ENCODE results near the gene RPS14. TPM values are rescaled to one million over a fixed set of nuclear protein-coding genes. Genes with fewer than 3 reads are reported as not detected.
A peak's percentile ranks its signal among the peaks of the same experiment; 100 is the strongest.

Gene RPS14
- total and polyA plus RNA-seq, 2 of the 8 experiments (the other 6 are each of a cell fraction or from before 2014, with no cell fraction given): 2,548 to 6,423 TPM

GRCh38 chr5:150441813-150442698, 7.5 kb downstream of the RPS14 start:
- WGBS, 2 experiments (ENCODE audit: extremely low coverage in 1 of 2, insufficient coverage in 1 of 2, insufficient read length in 1 of 2, insufficient replicate concordance in 2 of 2, low coverage in 1 of 2, low lambda C conversion rate in 2 of 2, missing lambda C conversion rate in 1 of 2): 65% methylated on average over 16 of the region's 18 CpGs; no CpG with 5 or more reads in 1 of the 2 experiments
- TF ChIP-seq SRF (IDR thresholded peaks at IDR 0.05; ENCODE audit: low read depth, low read length) (no peak), JUND (IDR thresholded peaks at IDR 0.05; ENCODE audit: low read length) (no peak), TEAD4 (IDR thresholded peaks at IDR 0.05; ENCODE audit: low read depth, low read length) (no peak), GABPA (IDR thresholded peaks at IDR 0.05; ENCODE audit: borderline replicate concordance, insufficient read depth, low read length) (no peak), TBP (IDR thresholded peaks at IDR 0.05; ENCODE audit: low read depth, low read length) (0 out of 2 replicates have a peak, but pooled peaks have one; percentile 26), POLR2A (IDR thresholded peaks at IDR 0.05; ENCODE audit: control extremely low read depth in 1 of 2, low read depth in 2 of 2, low read length in 2 of 2) (peak in 1 of 2 experiments; percentile 60; a peak in 2 of 3 replicates)
- no peak overlapping the region for H3K4ac ChIP-seq (replicated peaks; ENCODE audit: insufficient read length, low read depth, low read length)
- H3K4me3 ChIP-seq (ENCODE audit: extremely low read depth in 1 of 4, insufficient read depth in 2 of 4, low read depth in 3 of 4, low read length in 4 of 4): no peak overlapping the region
- no peak overlapping the region; the same call in 1 of the 2 replicates for H2BK5ac ChIP-seq (ENCODE audit: low read depth, low read length)
- H2AK5ac ChIP-seq (ENCODE audit: low read depth, low read length): no peak overlapping the region
- H3K56ac ChIP-seq (replicated peaks; ENCODE audit: insufficient read length, low read depth, low read length): no peak overlapping the region
- peak overlapping the region; percentile 8; the same call in 1 of the 2 replicates for H3K27ac ChIP-seq (ENCODE audit: low read depth, low read length)
- ChIA-PET POLR2A (ENCODE audit: partially characterized antibody) (interaction anchor here (0.8 to 7.7 kb wide), 22 partner anchors 9 to 224 kb away, joined by 3 to 70 read pairs (median 4); partner anchors contain the start of genes CD74 and RPS14), CTCF (ENCODE audit: partially characterized antibody) (interaction anchor here (0.8 to 14.1 kb wide), 6 partner anchors 7 to 118 kb away, joined by 3 to 245 read pairs (median 3); partner anchors contain the start of gene RPS14)
- peak overlapping the region in 1 of 2 experiments; percentile 19; a peak in 2 of 4 replicates for H3K4me2 ChIP-seq (ENCODE audit: insufficient read depth in 1 of 2, low read depth in 2 of 2, low read length in 2 of 2)
- H2AFZ ChIP-seq (ENCODE audit: low read length): no peak overlapping the region
- FAIRE-seq (no peak), DNase-seq (ENCODE audit: low read depth in 1 of 2, low spot score in 2 of 2) (peak in 1 of 2 experiments; percentile 60)
- H2BK12ac ChIP-seq (ENCODE audit: low read depth, low read length): no peak overlapping the region
- H3K27me3 ChIP-seq (replicated peaks in 1 of 4; ENCODE audit: control insufficient read depth in 3 of 4, extremely low read depth in 1 of 4, insufficient read depth in 3 of 4, low read length in 3 of 4): no peaks in the 10 kb centered on the region
- H4K8ac ChIP-seq (ENCODE audit: extremely low read depth, insufficient read depth, low read length): no peak overlapping the region
- H3K14ac ChIP-seq (ENCODE audit: insufficient read length): no peak overlapping the region
- peaks cover 0 to 10% of the 10 kb centered on the region in 2 experiments; a peak in 2 of 4 replicates for H3K79me2 ChIP-seq (ENCODE audit: control insufficient read depth in 1 of 2, insufficient read depth in 2 of 2, low read length in 2 of 2)
- H3K79me1 ChIP-seq (ENCODE audit: low read depth, low read length): no peaks in the 10 kb centered on the region
- no peak overlapping the region for H3K18ac ChIP-seq (ENCODE audit: extremely low read depth, low read length)
- H4K5ac ChIP-seq (ENCODE audit: insufficient read length, low read depth, low read length): no peak overlapping the region
- no peak overlapping the region for H2BK120ac ChIP-seq (replicated peaks; ENCODE audit: low read depth, low read length)
- H2BK20ac ChIP-seq (ENCODE audit: low read length): no peak overlapping the region
- no peaks in the 10 kb centered on the region for H3K9me3 ChIP-seq (ENCODE audit: insufficient read depth in 2 of 2, low read depth in 1 of 2, low read length in 1 of 2)
- H3K9ac ChIP-seq (replicated peaks in 1 of 4; ENCODE audit: extremely low read depth in 1 of 4, low read depth in 3 of 4, low read length in 3 of 4): peak overlapping the region in 1 of 4 experiments; percentile 42; a peak in 2 of 7 replicates
- no peak overlapping the region for H2BK15ac ChIP-seq (ENCODE audit: low read length)
- peaks cover 0 to 7% (median 2%) of the 10 kb centered on the region in 4 experiments; a peak in 5 of 7 replicates for H3K4me1 ChIP-seq (replicated peaks in 1 of 4; ENCODE audit: control insufficient read depth in 3 of 4, insufficient read depth in 4 of 4, low read length in 3 of 4)
- H4K91ac ChIP-seq (replicated peaks; ENCODE audit: insufficient read length, low read length): no peak overlapping the region
- H4K20me1 ChIP-seq (replicated peaks in 1 of 2; ENCODE audit: control insufficient read depth in 1 of 2, insufficient read depth in 2 of 2, low read length in 2 of 2): peaks cover 12 to 22% of the 10 kb centered on the region in 2 experiments
- no peak overlapping the region for H3K23ac ChIP-seq (ENCODE audit: insufficient read length)
- no peaks in the 10 kb centered on the region for H3K23me2 ChIP-seq (ENCODE audit: low read depth, low read length)
- H3K36me3 ChIP-seq (ENCODE audit: control insufficient read depth in 2 of 4, insufficient read depth in 4 of 4, low read length in 3 of 4): peaks cover 35 to 41% (median 38%) of the 10 kb centered on the region in 4 experiments
